Natural killer cell (primary cell): Measurements from ENCODE around the gene SPTB. TPM values are rescaled to one million over a fixed set of nuclear protein-coding genes. Genes with fewer than 3 reads are reported as not detected.

ENCODE experiments used
- ATAC-seq, 3 donors: fragments of 150-1000 bp in 2 of 3; fragments of 200-7000 bp in 1 of 3; cut with Tn5 transposase; 1 replicate in 1 of 3; 2 replicates in 2 of 3; pipeline ENCODE4 v1.10.0; 2021; ENCODE audit warnings: mild to moderate bottlenecking in 2 of 3, moderate library complexity in 2 of 3
- DNase-seq, 2 donors: peaks; one replicate each; pipeline versions ENCODE4 v3.0.0 to v3.0.0-alpha.2; 2013 to 2021; ENCODE audit warnings: mixed read lengths in 1 of 2
- H3K27ac ChIP-seq: one replicate; pipeline ENCODE4 v1.5.1; 2013; ENCODE audit warnings: mild to moderate bottlenecking, low read length
- H3K27me3 ChIP-seq: one replicate; pipeline ENCODE4 v1.6.1; 2013; ENCODE audit warnings: low read length; ENCODE audit not compliant: control insufficient read depth, insufficient read depth
- H3K36me3 ChIP-seq: one replicate; pipeline ENCODE4 v1.6.1; 2013; ENCODE audit warnings: low read length; ENCODE audit not compliant: control insufficient read depth, insufficient read depth
- H3K4me1 ChIP-seq: one replicate; pipeline ENCODE4 v1.6.1; 2013; ENCODE audit warnings: low read length; ENCODE audit not compliant: control insufficient read depth, insufficient read depth
- H3K4me3 ChIP-seq: one replicate; pipeline ENCODE4 v1.5.1; 2013; ENCODE audit warnings: low read length
- H3K9me3 ChIP-seq: one replicate; pipeline ENCODE4 v1.6.1; 2013; ENCODE audit warnings: low read length; ENCODE audit not compliant: control insufficient read depth, insufficient read depth
- H3K27ac Mint-ChIP-seq, 2 donors: one replicate each; pipeline ENCODE4 v1.8.0; 2022; ENCODE audit warnings: mild to moderate bottlenecking in 2 of 2, mixed read lengths in 2 of 2, moderate library complexity in 1 of 2
- H3K27me3 Mint-ChIP-seq, 2 donors: one replicate each; pipeline ENCODE4 v1.8.0; 2022; ENCODE audit warnings: low read depth in 2 of 2, mixed read lengths in 2 of 2
- H3K36me3 Mint-ChIP-seq: one replicate; pipeline ENCODE4 v1.8.0; 2022; ENCODE audit warnings: mixed read lengths
- H3K4me1 Mint-ChIP-seq, 2 donors: one replicate each; pipeline ENCODE4 v1.8.0; 2022; ENCODE audit warnings: mixed read lengths in 2 of 2
- H3K4me3 Mint-ChIP-seq: one replicate; pipeline ENCODE4 v1.8.0; 2022; ENCODE audit warnings: mild to moderate bottlenecking, moderate library complexity, mixed read lengths
- H3K9me3 Mint-ChIP-seq, 2 donors: one replicate each; pipeline ENCODE4 v1.8.0; 2022; ENCODE audit warnings: mixed read lengths in 2 of 2
- CTCF ChIP-seq: fragments of 200-600 bp; IDR thresholded peaks from one replicate; pipeline ENCODE4 v1.8.0; 2022; ENCODE audit warnings: antibody characterized with exemption
- WGBS: methylation state at CpG from one replicate; pipeline ENCODE4 v1.1.7; 2013; ENCODE audit warnings: missing lambda C conversion rate; ENCODE audit not compliant: insufficient coverage; 5-methylcytosine and 5-hydroxymethylcytosine counted together
- intact Hi-C: fragments of 100-400 bp; cut with micrococcal nuclease; formaldehyde crosslinking; loops from one replicate; pipeline ENCODE4 v1.14.2; 2022
- total RNA-seq, 4 donors: library from RNA; stranded (reverse); fragments of 120-200 nt in 1 of 4; gene quantifications; one replicate each; pipeline versions ENCODE4 v1.2.3 to v1.2.4, GENCODE V29; 2013 to 2022

SPTB gene
- total RNA-seq, 3 donors from 2014 or later (not counting 1 experiment from before 2014, with no cell fraction given): 0.07 to 0.59 (median 0.13) TPM

GRCh38 chr14:64720131-64720576 lies 159.6 kb downstream of the SPTB start:
- H3K9me3 ChIP-seq: no peaks in the 10 kb centered on the region
- WGBS: 94% methylated on average over 7 of the region's 7 CpGs
- peaks cover 94 to 96% of the 10 kb centered on the region in 2 donors for H3K4me1 Mint-ChIP-seq
- intact Hi-C loops: loop anchor here (5.0 kb wide), 2 partner anchors 37 to 48 kb away; no protein-coding TSS in a partner anchor
- no peak overlapping the region for H3K4me3 ChIP-seq
- no peaks in the 10 kb centered on the region for H3K36me3 Mint-ChIP-seq
- DNase-seq (no peak), ATAC-seq (no peak)
- H3K9me3 Mint-ChIP-seq: no peaks in the 10 kb centered on the region
- H3K27ac ChIP-seq: peak overlapping the region; percentile 81
- H3K4me1 ChIP-seq: peaks cover 99% of the 10 kb centered on the region
- peak overlapping the region; percentile 76 to 86 for H3K27ac Mint-ChIP-seq
- no peaks in the 10 kb centered on the region for H3K27me3 ChIP-seq
- peak overlapping the region; percentile 56 for H3K4me3 Mint-ChIP-seq
- peaks cover 4% of the 10 kb centered on the region for H3K36me3 ChIP-seq
- no peak for TF ChIP-seq CTCF
- no peaks in the 10 kb centered on the region for H3K27me3 Mint-ChIP-seq

GRCh38 chr14:64719601-64720000 lies 160.1 kb downstream of the SPTB start:
- Mint-ChIP-seq H3K27ac (peak overlapping the region; percentile 76 to 86), H3K4me1 (peaks cover 94 to 96% of the 10 kb centered on the region in 2 donors)
- 89% methylated on average over 6 of the region's 7 CpGs for WGBS

GRCh38 chr14:64718762-64719161 lies 160.9 kb downstream of the SPTB start:
- Histone ChIP-seq H3K4me3 (no peak overlapping the region), H3K4me1 (peaks cover 97% of the 10 kb centered on the region), H3K27ac (no peak overlapping the region), H3K9me3 (no peaks in the 10 kb centered on the region), H3K27me3 (no peaks in the 10 kb centered on the region), H3K36me3 (peaks cover 4% of the 10 kb centered on the region)
- ATAC-seq (no peak), DNase-seq (no peak)
- Mint-ChIP-seq H3K4me1 (peaks cover 94 to 96% of the 10 kb centered on the region in 2 donors), H3K36me3 (peaks cover 7% of the 10 kb centered on the region), H3K27me3 (no peaks in the 10 kb centered on the region), H3K27ac (peak overlapping the region; percentile 76 to 86), H3K4me3 (peak overlapping the region; percentile 13), H3K9me3 (peaks cover 0 to under 1% of the 10 kb centered on the region in 2 donors)
- intact Hi-C loops: no loop called here
- TF ChIP-seq CTCF: no peak
- 93% methylated on average over 7 of the region's 7 CpGs for WGBS

More at GRCh38 chr14:64719601-64720000, 160.1 kb downstream of the SPTB start:
- Mint-ChIP-seq H3K4me3 (peak overlapping the region; percentile 56), H3K36me3 (peaks cover under 1% of the 10 kb centered on the region), H3K27me3 (no peaks in the 10 kb centered on the region), H3K9me3 (no peaks in the 10 kb centered on the region)
- Histone ChIP-seq H3K27ac (peak overlapping the region; percentile 81), H3K4me1 (peaks cover 99% of the 10 kb centered on the region), H3K4me3 (no peak overlapping the region), H3K9me3 (no peaks in the 10 kb centered on the region), H3K27me3 (no peaks in the 10 kb centered on the region), H3K36me3 (peaks cover 4% of the 10 kb centered on the region)
- intact Hi-C loops: no loop called here
- no peak for DNase-seq
- no peak for TF ChIP-seq CTCF
- ATAC-seq: no peak

- peak overlapping the region; percentile 76 to 86 for H3K27ac Mint-ChIP-seq
- intact Hi-C loops: loop anchor here (1.0 kb wide), 1 partner anchor 9 kb away; no protein-coding TSS in a partner anchor
- H3K36me3 Mint-ChIP-seq: peaks cover 15% of the 10 kb centered on the region
Observed at GRCh38 chr14:64717870-64718269, 161.8 kb downstream of the SPTB start.

More at GRCh38 chr14:64717870-64718269, 161.8 kb downstream of the SPTB start:
- ATAC-seq (peak in 1 of 3 donors; percentile 41), DNase-seq (no peak)
- Histone ChIP-seq H3K4me1 (peaks cover 89% of the 10 kb centered on the region), H3K27ac (peak overlapping the region; percentile 4), H3K9me3 (no peaks in the 10 kb centered on the region), H3K4me3 (no peak overlapping the region), H3K27me3 (no peaks in the 10 kb centered on the region), H3K36me3 (peaks cover 4% of the 10 kb centered on the region)
- H3K27me3 Mint-ChIP-seq: no peaks in the 10 kb centered on the region
- peaks cover 96 to 98% of the 10 kb centered on the region in 2 donors for H3K4me1 Mint-ChIP-seq
- peaks cover 0 to 3% of the 10 kb centered on the region in 2 donors for H3K9me3 Mint-ChIP-seq
- H3K4me3 Mint-ChIP-seq: peak overlapping the region; percentile 81
- 70% methylated on average over 6 of the region's 6 CpGs for WGBS
- TF ChIP-seq CTCF: no peak
